Bronchial epithelial cell (primary cell): Measurements from ENCODE around the gene RNF40. TPM values are rescaled to one million over a fixed set of nuclear protein-coding genes. Genes with fewer than 3 reads are reported as not detected.
"Not testable (repeated sequence)": the region's sequence is repeated elsewhere in the genome, so short reads cannot be mapped to it uniquely, and the experiment has no call there.

Experiments
- DNase-seq: peaks from one replicate; pipeline ENCODE4 v3.0.0-alpha.2; 2010; ENCODE audit warnings: low read depth
- FAIRE-seq: peaks from 2 replicates; lab custom pipeline; 2011; peaks lifted over from hg19 to GRCh38; lab: Jason Lieb, UNC
- H3K27me3 ChIP-seq: 2 replicates; pipeline ENCODE4 v1.5.1; 2011; ENCODE audit warnings: low read length; ENCODE audit not compliant: control insufficient read depth, insufficient read depth
- H3K36me3 ChIP-seq: 2 replicates; pipeline ENCODE4 v1.5.1; 2011; ENCODE audit warnings: low read length; ENCODE audit not compliant: control insufficient read depth, insufficient read depth
- H3K4me3 ChIP-seq: 2 replicates; pipeline ENCODE4 v1.5.1; 2011; ENCODE audit warnings: mild to moderate bottlenecking, low read depth, low read length, control low read depth
- total RNA-seq: library from RNA; depleted of rRNA; stranded (reverse); fragments of >200 nt; gene quantifications from 2 replicates; pipeline ENCODE4 v1.2.1, GENCODE V29; 2014
- TF ChIP-seq, protein P1 (sequence below): IDR thresholded peaks from 2 replicates; pipeline ENCODE4 v1.5.1; 2011; ENCODE audit warnings: mild to moderate bottlenecking, moderate library complexity, low read length, control low read depth, inconsistent platforms; ENCODE audit not compliant: insufficient read depth, severe bottlenecking

Gene RNF40
- total RNA-seq, 1 donor from 2014 or later, result 38.7 TPM

DNA sequence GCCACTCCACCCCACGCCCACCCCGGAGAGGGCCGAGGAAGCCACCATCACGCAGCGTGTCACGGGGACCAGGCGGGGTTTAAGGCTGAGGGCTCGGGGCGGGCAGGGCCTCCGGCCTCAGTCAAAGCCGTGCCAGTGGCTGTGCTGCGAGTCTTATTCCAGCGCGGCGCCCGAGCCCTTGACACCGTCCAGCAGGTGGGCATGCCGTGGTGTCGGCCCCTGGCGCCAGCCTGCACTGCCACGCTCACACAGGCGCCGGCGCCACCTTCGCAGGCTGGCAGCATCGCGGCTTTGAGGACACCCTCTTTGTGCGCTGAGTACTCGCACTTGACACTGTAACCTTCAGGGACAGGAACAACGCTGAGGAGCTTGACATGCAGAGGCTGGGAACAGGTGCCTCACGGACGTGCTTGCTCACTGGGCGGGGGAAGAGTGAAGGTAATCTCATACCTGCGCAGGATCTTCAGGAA, 58.9 kb downstream of the RNF40 start:
- TF ChIP-seq, protein P1, sequence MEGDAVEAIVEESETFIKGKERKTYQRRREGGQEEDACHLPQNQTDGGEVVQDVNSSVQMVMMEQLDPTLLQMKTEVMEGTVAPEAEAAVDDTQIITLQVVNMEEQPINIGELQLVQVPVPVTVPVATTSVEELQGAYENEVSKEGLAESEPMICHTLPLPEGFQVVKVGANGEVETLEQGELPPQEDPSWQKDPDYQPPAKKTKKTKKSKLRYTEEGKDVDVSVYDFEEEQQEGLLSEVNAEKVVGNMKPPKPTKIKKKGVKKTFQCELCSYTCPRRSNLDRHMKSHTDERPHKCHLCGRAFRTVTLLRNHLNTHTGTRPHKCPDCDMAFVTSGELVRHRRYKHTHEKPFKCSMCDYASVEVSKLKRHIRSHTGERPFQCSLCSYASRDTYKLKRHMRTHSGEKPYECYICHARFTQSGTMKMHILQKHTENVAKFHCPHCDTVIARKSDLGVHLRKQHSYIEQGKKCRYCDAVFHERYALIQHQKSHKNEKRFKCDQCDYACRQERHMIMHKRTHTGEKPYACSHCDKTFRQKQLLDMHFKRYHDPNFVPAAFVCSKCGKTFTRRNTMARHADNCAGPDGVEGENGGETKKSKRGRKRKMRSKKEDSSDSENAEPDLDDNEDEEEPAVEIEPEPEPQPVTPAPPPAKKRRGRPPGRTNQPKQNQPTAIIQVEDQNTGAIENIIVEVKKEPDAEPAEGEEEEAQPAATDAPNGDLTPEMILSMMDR, result no peak
- DNase-seq (no peak), FAIRE-seq (no peak)
- no peaks in the 10 kb centered on the region for H3K27me3 ChIP-seq
- no peaks in the 10 kb centered on the region for H3K36me3 ChIP-seq
- no peak overlapping the region for H3K4me3 ChIP-seq

DNA sequence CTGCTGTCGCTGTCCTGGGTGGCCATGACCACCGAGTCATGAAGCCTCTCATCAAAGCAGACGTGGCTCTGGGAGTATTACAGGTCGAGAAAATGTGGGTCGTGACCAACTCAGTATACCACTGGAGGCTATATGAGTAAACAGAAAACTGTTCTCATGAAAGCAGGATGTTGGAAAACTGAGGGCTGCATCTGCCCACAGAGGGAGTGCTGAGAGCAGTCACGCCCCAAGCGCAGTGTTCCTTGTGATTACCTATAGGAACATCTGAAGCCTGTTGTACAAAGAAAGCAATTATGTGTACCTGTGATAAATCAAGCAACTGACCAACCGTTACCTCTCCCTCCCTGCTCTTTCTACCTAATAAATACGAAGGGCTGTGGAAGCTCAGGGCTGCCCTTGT, 59.3 kb downstream of the RNF40 start:
- not testable (repeated sequence) for FAIRE-seq, H3K27me3 ChIP-seq, H3K36me3 ChIP-seq, H3K4me3 ChIP-seq
- DNase-seq, result peak; percentile 19

DNA sequence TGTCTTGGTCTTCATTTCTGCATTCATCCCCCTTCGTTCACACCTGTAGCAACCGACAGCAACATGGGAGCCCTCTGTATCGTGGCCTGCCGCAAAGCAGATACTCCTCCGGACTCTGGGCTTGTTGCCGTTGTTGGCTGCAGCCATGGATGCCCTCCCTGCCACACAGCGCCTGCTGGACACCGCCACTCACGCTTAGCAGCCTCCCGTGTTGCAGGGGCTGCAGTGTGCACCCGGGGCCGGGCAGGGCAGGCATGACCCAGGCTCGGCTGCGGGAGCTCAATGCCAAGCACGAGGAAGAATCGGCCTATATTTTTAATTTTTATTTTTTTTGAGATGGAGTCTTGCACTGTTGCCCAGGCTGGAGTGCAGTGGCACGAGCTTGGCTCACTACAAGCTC, 59.8 kb downstream of the RNF40 start:
- Histone ChIP-seq H3K27me3 (no peaks in the 10 kb centered on the region), H3K4me3 (no peak overlapping the region), H3K36me3 (no peaks in the 10 kb centered on the region)
- FAIRE-seq (no peak), DNase-seq (no peak)
- TF ChIP-seq, protein P1, result no peak

Other genes starting within 250 kb of the RNF40 start
- 19.7 and 21.9 TPM in 2 replicates for gene ZNF768, start 235.8 kb upstream of the RNF40 start, total RNA-seq
- 4.4 and 6.1 TPM in 2 replicates for gene ZNF747, start 227.5 kb upstream of the RNF40 start, total RNA-seq
- 2.4 and 2.6 TPM in 2 replicates for gene ZNF764, start 203.9 kb upstream of the RNF40 start, total RNA-seq
- 4.5 and 12.7 TPM in 2 replicates for gene ZNF688, start 190.6 kb upstream of the RNF40 start, total RNA-seq
- 4.4 and 5.3 TPM in 2 replicates for gene ZNF785, start 176.6 kb upstream of the RNF40 start, total RNA-seq
- gene ZNF689, start 151.9 kb upstream of the RNF40 start, total RNA-seq, result 2.2 and 2.6 TPM in 2 replicates
- 2.6 and 7.8 TPM in 2 replicates for gene PRR14, start 111.4 kb upstream of the RNF40 start, total RNA-seq
- gene FBRS, start 103.9 kb upstream of the RNF40 start, total RNA-seq, result 7.9 and 13.8 TPM in 2 replicates
- gene SRCAP, start 63.2 kb upstream of the RNF40 start, total RNA-seq, result 10.0 and 13.7 TPM in 2 replicates
- gene PHKG2, start 13.9 kb upstream of the RNF40 start, total RNA-seq, result 10.6 and 14.2 TPM in 2 replicates
- 0.26 and 1.1 TPM in 2 replicates for gene CFAP119, start 260 bp upstream of the RNF40 start, total RNA-seq
- 4.2 and 5.0 TPM in 2 replicates for gene ZNF629, start 24.9 kb downstream of the RNF40 start, total RNA-seq
- gene BCL7C, start 131.8 kb downstream of the RNF40 start, total RNA-seq, result 24.7 and 50.1 TPM in 2 replicates
- 0.26 and 0.38 TPM in 2 replicates for gene CTF1, start 134.3 kb downstream of the RNF40 start, total RNA-seq
- gene FBXL19, start 161.2 kb downstream of the RNF40 start, total RNA-seq, result 7.9 and 10.0 TPM in 2 replicates
- gene ORAI3, start 186.7 kb downstream of the RNF40 start, total RNA-seq, result 16.6 and 17.5 TPM in 2 replicates
- 1.3 TPM in 2 replicates for gene SETD1A, start 195.4 kb downstream of the RNF40 start, total RNA-seq
- 5.1 and 8.2 TPM in 2 replicates for gene HSD3B7, start 222.9 kb downstream of the RNF40 start, total RNA-seq
- gene STX1B, start 248.3 kb downstream of the RNF40 start, total RNA-seq, result under 0.01 TPM in 1 of 2 replicates, not detected in the other